HepG2 (cell line): ENCODE results near the gene PKM. TPM values are rescaled to one million over a fixed set of nuclear protein-coding genes. Genes with fewer than 3 reads are reported as not detected.
A peak's percentile ranks its signal among the peaks of the same experiment; 100 is the strongest.

ENCODE experiments used
- ATAC-seq: fragments of 200-7000 bp; cut with Tn5 transposase; 3 replicates; pipeline ENCODE4 v1.9.1; 2020; ENCODE audit warnings: mild to moderate bottlenecking, moderate library complexity
- BruUV-seq: library from RNA; stranded (reverse); fragments of 400-500 nt; replicated peaks from 2 replicates; lab custom pipeline; 2021; lab: Mats Ljungman, UMichigan
- CTCF ChIA-PET: fragments of 300-600 bp; formaldehyde crosslinking; extraction: SDS; loops from one replicate; lab custom pipeline; 2021; ENCODE audit warnings: low total read pairs, inconsistent platforms, low intra/inter-chr PET ratio; lab: Yijun Ruan, JAX
- POLR2A ChIA-PET: fragments of 350-600 bp; sonication (Branson Sonifier 250); formaldehyde crosslinking; loops from one replicate; lab custom pipeline; 2020; ENCODE audit warnings: antibody characterized with exemption, inconsistent platforms; lab: Yijun Ruan, JAX
- DNase-seq: peaks from one replicate; pipeline ENCODE4 v3.0.0-alpha.2; 2015; ENCODE audit warnings: low spot score
- FAIRE-seq: peaks from 3 replicates; lab custom pipeline; 2011; peaks lifted over from hg19 to GRCh38; lab: Jason Lieb, UNC
- H2AFZ ChIP-seq: one replicate; pipeline ENCODE4 v1.6.1; 2011; ENCODE audit warnings: low read length, inconsistent platforms
- H3K27ac ChIP-seq: fragments of 300-600 bp; 3 replicates; pipeline ENCODE4 v1.8.0; 2011; ENCODE audit warnings: mixed run types, mild to moderate bottlenecking, mixed read lengths, low read length, inconsistent platforms; ENCODE audit not compliant: insufficient read depth; ENCODE audit errors: extremely low read length
- H3K27me3 ChIP-seq, 2 experiments: fragments of 200-600 bp in 1 of 2; 2 replicates in 1 of 2; 3 replicates in 1 of 2; pipeline versions ENCODE4 v1.6.0 to v1.8.0; 2011; ENCODE audit warnings: low read length in 2 of 2, mild to moderate bottlenecking in 2 of 2, moderate library complexity in 2 of 2, inconsistent platforms in 1 of 2; ENCODE audit not compliant: insufficient read depth in 2 of 2, control insufficient read depth in 1 of 2
- H3K36me3 ChIP-seq, 2 experiments: fragments of 200-600 bp in 1 of 2; replicated peaks in 1 of 2; 2 replicates in 1 of 2; 3 replicates in 1 of 2; pipeline versions ENCODE4 v1.5.1 to v1.8.0; 2011; ENCODE audit warnings: low read length in 2 of 2, inconsistent platforms in 1 of 2; ENCODE audit not compliant: insufficient read depth in 2 of 2, control insufficient read depth in 1 of 2
- H3K4me1 ChIP-seq: 2 replicates; pipeline ENCODE4 v1.5.1; 2012; ENCODE audit warnings: low read length, inconsistent platforms; ENCODE audit not compliant: insufficient read depth
- H3K4me2 ChIP-seq: 2 replicates; pipeline ENCODE4 v1.6.0; 2011; ENCODE audit warnings: low read depth, low read length, inconsistent platforms
- H3K4me3 ChIP-seq, 3 experiments: fragments of 200-600 bp in 1 of 3; sonication (generic), shearing (Covaris generic) in 1 of 3; replicated peaks in 1 of 3; 2 replicates each; pipeline ENCODE4 v1.5.1; 2011 to 2016; ENCODE audit warnings: low read length in 3 of 3, inconsistent platforms in 2 of 3, low read depth in 2 of 3, mild to moderate bottlenecking in 2 of 3, control low read depth in 1 of 3, mixed read lengths in 1 of 3; ENCODE audit not compliant: insufficient read depth in 1 of 3
- H3K79me2 ChIP-seq: one replicate; pipeline ENCODE4 v1.6.1; 2011; ENCODE audit warnings: low read length, inconsistent platforms; ENCODE audit not compliant: insufficient read depth
- H3K9ac ChIP-seq: 2 replicates; pipeline ENCODE4 v1.6.0; 2011; ENCODE audit warnings: mild to moderate bottlenecking, low read depth, low read length, inconsistent platforms; ENCODE audit not compliant: insufficient read depth
- H3K9me3 ChIP-seq: 2 replicates; pipeline ENCODE4 v1.5.1; 2012; ENCODE audit warnings: mild to moderate bottlenecking, low read length
- H4K20me1 ChIP-seq: 2 replicates; pipeline ENCODE4 v1.6.0; 2011; ENCODE audit warnings: inconsistent platforms, mild to moderate bottlenecking, low read length, moderate library complexity; ENCODE audit not compliant: insufficient read depth
- GATAD1 ChIP-seq: IDR thresholded peaks from 2 replicates; pipeline ENCODE4 v1.6.1; 2016; ENCODE audit warnings: missing genetic modification reagents, missing compliant biosample characterization
- KLF12 ChIP-seq: sonication (generic); formaldehyde crosslinking; IDR thresholded peaks from 2 replicates; pipeline ENCODE4 v1.4.0; 2020; ENCODE audit warnings: missing genetic modification reagents, borderline replicate concordance
- ZBTB38 ChIP-seq: sonication (generic); formaldehyde crosslinking; IDR thresholded peaks from 2 replicates; pipeline ENCODE4 v1.5.1; 2020; ENCODE audit warnings: mild to moderate bottlenecking, missing genetic modification reagents
- ZNF629 ChIP-seq: sonication (generic); formaldehyde crosslinking; conservative IDR thresholded peaks from 2 replicates; pipeline ENCODE4 v1.5.0; 2020; ENCODE audit warnings: missing genetic modification reagents
- ZNF713 ChIP-seq: sonication (generic); formaldehyde crosslinking; IDR thresholded peaks from 2 replicates; pipeline ENCODE4 v1.4.0; 2020; ENCODE audit warnings: mild to moderate bottlenecking, missing genetic modification reagents
- WGBS: methylation state at CpG from one replicate; pipeline ENCODE4 v1.1.6; 2017; ENCODE audit warnings: low lambda C conversion rate; 5-methylcytosine and 5-hydroxymethylcytosine counted together
- in situ Hi-C: cut with HindIII; loops from 2 replicates; pipeline ENCODE4 v1.10.0; 2017; ENCODE audit warnings: low pct_unique_long_range_greater_than_20kb; ENCODE audit not compliant: extremely low pct_ligation_motif_present
- intact Hi-C: fragments of 100-400 bp; cut with micrococcal nuclease; formaldehyde crosslinking; loops from one replicate; pipeline ENCODE4 v1.10.0; 2022; ENCODE audit not compliant: unreplicated experiment
- polyA plus RNA-seq, 8 experiments: library from polyadenylated mRNA; depleted of rRNA in 3 of 8; stranded (reverse) in 7 of 8; unstranded in 1 of 8; fragments of >200 nt; fragmentation: Illumina TruSeq in 4 of 8; extraction: Trizol in 4 of 8; gene quantifications; 2 replicates each; pipeline versions ENCODE4 v1.2.1 to v1.2.3, GENCODE V29; 2011 to 2016; ENCODE audit warnings: low read depth in 4 of 8, missing spikeins in 1 of 8, mixed read lengths in 1 of 8; ENCODE audit not compliant: insufficient read depth in 1 of 8
- total RNA-seq, 5 experiments: library from RNA; depleted of rRNA; stranded (reverse); fragments of >200 nt; fragmentation: Illumina TruSeq; extraction: Trizol; gene quantifications; 2 replicates each; pipeline ENCODE4 v1.2.3, GENCODE V29; 2016; ENCODE audit warnings: low read depth in 1 of 5
- TF ChIP-seq, protein P1 (sequence below), 2 experiments: sonication (generic) in 1 of 2; formaldehyde crosslinking in 1 of 2; IDR thresholded peaks; 2 replicates each; pipeline versions ENCODE4 v1.4.0 to v1.6.1; 2016 to 2020; ENCODE audit warnings: borderline replicate concordance in 1 of 2, low read depth in 1 of 2, mild to moderate bottlenecking in 1 of 2, missing genetic modification reagents in 1 of 2

The PKM gene
- total and polyA plus RNA-seq, 2 of the 13 experiments (the other 11 are each of a cell fraction or from before 2014, with no cell fraction given): 488 to 780 TPM

DNA sequence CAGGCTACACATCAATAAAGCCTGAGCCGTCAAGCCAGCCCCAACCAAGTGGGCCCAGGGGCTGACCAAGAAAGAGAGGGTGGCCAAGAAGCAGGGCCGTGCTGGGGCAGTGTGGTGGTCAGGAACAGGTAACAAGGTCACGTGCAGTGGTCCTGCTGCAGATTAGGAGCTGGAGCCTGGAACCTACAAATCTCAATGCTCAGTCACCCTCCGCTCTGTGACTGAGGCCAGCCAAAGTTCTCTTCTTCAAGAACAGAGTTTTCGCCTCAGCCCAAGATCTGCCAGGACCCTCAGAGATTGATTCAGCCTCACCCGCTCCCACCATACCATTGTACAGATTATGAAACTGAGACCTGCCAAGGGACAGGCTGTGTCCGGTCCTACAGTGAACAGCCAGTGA, 60.3 kb downstream of the PKM start:
- POLR2A ChIA-PET: no interaction called here
- H3K9me3 ChIP-seq: no peaks in the 10 kb centered on the region
- WGBS: 57% methylated on average over 7 of the region's 7 CpGs
- no peaks in the 10 kb centered on the region for H3K36me3 ChIP-seq
- no peaks in the 10 kb centered on the region for H3K79me2 ChIP-seq
- no TSS peak for BruUV-seq
- ATAC-seq (no peak), FAIRE-seq (no peak), DNase-seq (no peak)
- H2AFZ ChIP-seq: no peak overlapping the region
- in situ Hi-C loops: no loop called here
- TF ChIP-seq ZBTB38 (CRISPR knock-in tag): no peak
- TF ChIP-seq ZNF629: peak; percentile 24; the same call in 1 of the 2 replicates
- peaks cover 26% of the 10 kb centered on the region for H3K4me1 ChIP-seq
- H3K4me3 ChIP-seq: no peak overlapping the region
- H3K27me3 ChIP-seq: peaks cover 6 to 49% of the 10 kb centered on the region in 2 experiments; a peak in 3 of 5 replicates
- H3K9ac ChIP-seq: no peak overlapping the region
- H4K20me1 ChIP-seq: no peaks in the 10 kb centered on the region
- intact Hi-C loops: no loop called here
- H3K27ac ChIP-seq: no peak overlapping the region
- CTCF ChIA-PET: no interaction called here
- no peak overlapping the region; the same call in 1 of the 2 replicates for H3K4me2 ChIP-seq

DNA sequence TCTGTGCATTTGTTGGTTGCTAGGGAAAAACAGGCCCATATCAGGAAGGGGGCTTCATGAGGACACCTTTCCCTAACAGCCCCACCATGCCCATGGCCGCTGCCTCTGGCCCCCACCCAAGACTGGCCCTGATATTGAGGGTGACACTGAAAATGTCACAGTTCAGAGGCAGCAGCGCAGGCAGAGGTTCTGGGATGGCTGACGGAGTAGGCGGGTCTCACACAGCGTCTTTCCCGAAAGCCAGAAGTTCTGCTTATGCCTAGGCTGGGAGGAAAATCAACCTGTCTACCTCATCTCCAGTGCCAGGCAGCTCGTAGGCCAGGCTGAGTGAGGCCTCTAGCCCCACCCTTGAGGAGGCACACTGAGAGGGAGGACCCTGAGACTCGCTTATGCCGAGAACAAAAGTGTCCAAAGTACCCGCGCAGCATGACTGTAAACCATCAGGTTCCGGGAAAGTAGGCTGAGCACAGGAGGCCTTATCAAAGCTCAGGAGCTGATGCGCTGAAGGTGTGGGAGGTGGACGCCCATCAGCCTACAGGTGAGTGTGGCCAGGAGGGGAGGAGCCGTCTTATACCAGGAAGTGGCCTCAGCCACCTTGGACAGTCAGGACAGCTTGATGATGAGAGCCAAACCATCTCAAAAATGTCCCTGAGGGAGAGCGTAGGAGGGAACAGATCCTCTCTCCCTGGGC, 60.9 kb downstream of the PKM start:
- Histone ChIP-seq H3K9ac (no peak overlapping the region), H3K4me2 (peak overlapping the region; percentile 21), H3K27me3 (peaks cover 6 to 43% of the 10 kb centered on the region in 2 experiments; a peak in 3 of 5 replicates), H3K9me3 (no peaks in the 10 kb centered on the region), H3K4me3 (no peak overlapping the region), H3K4me1 (peaks cover 26% of the 10 kb centered on the region), H3K36me3 (no peaks in the 10 kb centered on the region), H2AFZ (no peak overlapping the region), H3K79me2 (no peaks in the 10 kb centered on the region), H4K20me1 (no peaks in the 10 kb centered on the region), H3K27ac (no peak overlapping the region)
- BruUV-seq: no TSS peak
- in situ Hi-C loops (no loop called here), intact Hi-C loops (no loop called here)
- no peak for TF ChIP-seq GATAD1 (CRISPR knock-in tag)
- TF ChIP-seq KLF12: no peak
- TF ChIP-seq ZNF713 (CRISPR knock-in tag): no peak
- TF ChIP-seq, protein P1, sequence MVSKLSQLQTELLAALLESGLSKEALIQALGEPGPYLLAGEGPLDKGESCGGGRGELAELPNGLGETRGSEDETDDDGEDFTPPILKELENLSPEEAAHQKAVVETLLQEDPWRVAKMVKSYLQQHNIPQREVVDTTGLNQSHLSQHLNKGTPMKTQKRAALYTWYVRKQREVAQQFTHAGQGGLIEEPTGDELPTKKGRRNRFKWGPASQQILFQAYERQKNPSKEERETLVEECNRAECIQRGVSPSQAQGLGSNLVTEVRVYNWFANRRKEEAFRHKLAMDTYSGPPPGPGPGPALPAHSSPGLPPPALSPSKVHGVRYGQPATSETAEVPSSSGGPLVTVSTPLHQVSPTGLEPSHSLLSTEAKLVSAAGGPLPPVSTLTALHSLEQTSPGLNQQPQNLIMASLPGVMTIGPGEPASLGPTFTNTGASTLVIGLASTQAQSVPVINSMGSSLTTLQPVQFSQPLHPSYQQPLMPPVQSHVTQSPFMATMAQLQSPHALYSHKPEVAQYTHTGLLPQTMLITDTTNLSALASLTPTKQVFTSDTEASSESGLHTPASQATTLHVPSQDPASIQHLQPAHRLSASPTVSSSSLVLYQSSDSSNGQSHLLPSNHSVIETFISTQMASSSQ (IDR thresholded peaks at IDR 0.05; ENCODE audit: low read depth): no peak
- TF ChIP-seq, protein P1 (CRISPR knock-in tag; IDR thresholded peaks at IDR 0.05; ENCODE audit: borderline replicate concordance): no peak
- no peak for DNase-seq
- ChIA-PET CTCF (no interaction called here), POLR2A (no interaction called here)
- no peak for FAIRE-seq
- 63% methylated on average over 12 of the region's 16 CpGs for WGBS
- ATAC-seq: no peak
